Fibroblast of skin of right biceps (primary cell): ENCODE measurements around the gene ASCL5.
A peak's percentile ranks its signal among the peaks of the same experiment; 100 is the strongest.
"Not testable (repeated sequence)": the region's sequence is repeated elsewhere in the genome, so short reads cannot be mapped to it uniquely, and the experiment has no call there.

ENCODE experiments used
- DNase-seq: peaks from one replicate; pipeline ENCODE4 v3.0.0-alpha.2; 2013

ASCL5 gene

GRCh38 chr1:201126832-201127754 lies at the start of gene ASCL5:
ASCL5 (minus strand) TSS chr1:201127184; CDS start chr1:201115372, 11,812 bp downstream.
- DNase-seq = peak; percentile 35

- no peak for DNase-seq
Measured at GRCh38 chr1:201175820-201176500, 49.0 kb upstream of the ASCL5 start.

- no peak for DNase-seq
Measured at GRCh38 chr1:201173736-201174135, 46.8 kb upstream of the ASCL5 start.

- no peak for DNase-seq
Measured at GRCh38 chr1:201172999-201173610, 46.1 kb upstream of the ASCL5 start.

- no peak for DNase-seq
Measured at GRCh38 chr1:201172326-201172725, 45.3 kb upstream of the ASCL5 start.

GRCh38 chr1:201171063-201172036 lies 44.4 kb upstream of the ASCL5 start:
- no peak for DNase-seq

GRCh38 chr1:201170533-201171062 lies 43.6 kb upstream of the ASCL5 start:
- peak; percentile 87 for DNase-seq

GRCh38 chr1:201169971-201170532 lies 43.1 kb upstream of the ASCL5 start:
- no peak for DNase-seq

- DNase-seq = no peak
Measured at GRCh38 chr1:201169203-201169602, 42.2 kb upstream of the ASCL5 start.

GRCh38 chr1:201167041-201167991 lies 40.3 kb upstream of the ASCL5 start:
- DNase-seq = no peak

GRCh38 chr1:201164645-201165044 lies 37.7 kb upstream of the ASCL5 start:
- DNase-seq = peak; percentile 10

- DNase-seq = no peak
Measured at GRCh38 chr1:201163707-201164106, 36.7 kb upstream of the ASCL5 start.

GRCh38 chr1:201163036-201163435 lies 36.1 kb upstream of the ASCL5 start:
- not testable (repeated sequence) for DNase-seq

GRCh38 chr1:201157949-201158348 lies 31.0 kb upstream of the ASCL5 start:
- no peak for DNase-seq

- no peak for DNase-seq
Measured at GRCh38 chr1:201156819-201157218, 29.8 kb upstream of the ASCL5 start.

GRCh38 chr1:201156346-201156745 lies 29.4 kb upstream of the ASCL5 start:
- no peak for DNase-seq

- no peak for DNase-seq
Measured at GRCh38 chr1:201155354-201155753, 28.4 kb upstream of the ASCL5 start.

GRCh38 chr1:201154389-201155165 lies 27.6 kb upstream of the ASCL5 start, which contains the start of gene TMEM9:
TMEM9 (minus strand) TSS chr1:201154474; CDS start chr1:201153923, 551 bp downstream.
- peak; percentile 95 for DNase-seq
